A673 (cell line): ENCODE data around the gene KPNB1. TPM values are rescaled to one million over a fixed set of nuclear protein-coding genes. Genes with fewer than 3 reads are reported as not detected.

ENCODE experiments used
- BruUV-seq: library from RNA; stranded (reverse); fragments of 400-500 nt; replicated peaks from 2 replicates; lab custom pipeline; 2021; lab: Mats Ljungman, UMichigan
- CTCF ChIA-PET: fragments of 300-600 bp; sonication (Branson Sonifier 250); formaldehyde crosslinking; loops from one replicate; lab custom pipeline; 2022; ENCODE audit warnings: antibody characterized with exemption; lab: Charles Lee
- POLR2A ChIA-PET: fragments of 300-600 bp; sonication (Branson Sonifier 250); formaldehyde crosslinking; loops from one replicate; lab custom pipeline; 2022; ENCODE audit warnings: antibody characterized with exemption; ENCODE audit not compliant: low non-redundant PET; lab: Charles Lee
- DNase-seq: peaks from one replicate; pipeline ENCODE4 v3.0.0-alpha.2; 2015; ENCODE audit warnings: low spot score
- H3K27ac ChIP-seq: fragments of 200-600 bp; sonication (generic); 2 replicates; pipeline ENCODE4 v1.5.1; 2016; ENCODE audit warnings: mixed run types, low read depth, mild to moderate bottlenecking, mixed read lengths, antibody characterized with exemption, low read length; ENCODE audit not compliant: poor library complexity, severe bottlenecking
- H3K27me3 ChIP-seq: fragments of 200-600 bp; sonication (generic); replicated peaks from 2 replicates; pipeline ENCODE4 v1.6.1; 2017; ENCODE audit warnings: mixed run types, low read depth, mild to moderate bottlenecking, mixed read lengths, antibody characterized with exemption, low read length; ENCODE audit not compliant: insufficient read depth, poor library complexity
- H3K36me3 ChIP-seq: fragments of 200-600 bp; sonication (generic); 2 replicates; pipeline ENCODE4 v1.6.1; 2016; ENCODE audit warnings: mixed run types, mild to moderate bottlenecking, mixed read lengths, antibody characterized with exemption, low read length; ENCODE audit not compliant: insufficient read depth, poor library complexity, severe bottlenecking
- H3K4me1 ChIP-seq: fragments of 200-600 bp; sonication (generic); 2 replicates; pipeline ENCODE4 v1.6.1; 2017; ENCODE audit warnings: mixed run types, mild to moderate bottlenecking, mixed read lengths, antibody characterized with exemption, low read length; ENCODE audit not compliant: insufficient read depth, poor library complexity, severe bottlenecking
- H3K4me3 ChIP-seq: fragments of 200-600 bp; sonication (generic); 2 replicates; pipeline ENCODE4 v1.5.1; 2016; ENCODE audit warnings: low read depth, mixed run types, mild to moderate bottlenecking, mixed read lengths, low read length; ENCODE audit not compliant: poor library complexity, severe bottlenecking
- H3K9me3 ChIP-seq: fragments of 200-600 bp; sonication (generic); 2 replicates; pipeline ENCODE4 v1.6.1; 2016; ENCODE audit warnings: mixed run types, low read depth, mild to moderate bottlenecking, mixed read lengths, antibody characterized with exemption, low read length; ENCODE audit not compliant: poor library complexity, severe bottlenecking
- EZH2 ChIP-seq: fragments of 200-600 bp; sonication (generic); IDR thresholded peaks from 2 replicates; pipeline ENCODE4 v1.6.1; 2017; ENCODE audit warnings: borderline replicate concordance, low read depth, mild to moderate bottlenecking, mixed read lengths, antibody characterized with exemption, low read length; ENCODE audit not compliant: poor library complexity, severe bottlenecking
- intact Hi-C: fragments of 100-400 bp; cut with micrococcal nuclease; formaldehyde crosslinking; loops from one replicate; pipeline ENCODE4 v1.10.0; 2022; ENCODE audit not compliant: unreplicated experiment
- total RNA-seq: library from RNA; stranded (reverse); gene quantifications from 2 replicates; pipeline ENCODE4 v1.2.3, GENCODE V29; 2021
- TF ChIP-seq, protein P1 (sequence below): fragments of 300-800, 200-600 bp; sonication (generic); conservative IDR thresholded peaks from 2 replicates; pipeline ENCODE4 v1.5.1; 2017; ENCODE audit warnings: low read depth, mild to moderate bottlenecking, antibody characterized with exemption, low read length, moderate library complexity, mixed read lengths

KPNB1 gene
- total RNA-seq, 1 experiment from 2014 or later = 429 TPM

DNA sequence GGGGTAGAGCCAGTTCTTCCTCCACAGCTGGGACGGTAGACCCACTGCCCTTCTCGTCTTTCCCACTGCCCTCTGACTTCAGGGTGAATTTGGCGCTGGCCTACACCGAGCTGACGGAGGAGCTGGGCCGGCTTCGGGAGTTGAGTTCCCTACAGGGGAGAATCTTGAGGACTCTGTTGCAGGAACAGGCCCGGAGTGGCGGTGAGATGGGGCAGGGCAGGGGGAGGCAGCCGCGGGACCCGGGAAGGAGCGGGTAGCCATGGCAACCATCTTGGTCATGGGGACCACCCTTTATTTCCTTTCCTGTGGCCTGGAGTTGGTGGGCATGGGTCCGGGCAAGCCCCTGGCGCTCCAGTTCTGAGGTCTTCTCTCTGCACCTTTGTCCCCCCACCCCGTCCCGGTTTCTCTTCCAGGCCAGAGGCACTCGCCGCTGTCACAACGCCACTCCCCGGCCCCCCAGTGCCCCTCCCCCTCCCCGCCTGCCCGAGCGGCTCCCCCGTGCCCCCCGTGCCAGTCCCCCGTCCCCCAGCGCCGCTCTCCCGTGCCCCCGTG, 58.7 kb downstream of the KPNB1 start:
- Histone ChIP-seq H3K9me3 (no peaks in the 10 kb centered on the region), H3K4me1 (peaks cover 10% of the 10 kb centered on the region), H3K27ac (no peak overlapping the region), H3K36me3 (no peaks in the 10 kb centered on the region), H3K4me3 (no peak overlapping the region), H3K27me3 (no peaks in the 10 kb centered on the region)
- DNase-seq = no peak
- BruUV-seq = no TSS peak
- ChIA-PET CTCF (no interaction called here), POLR2A (no interaction called here)
- TF ChIP-seq EZH2 = no peak
- TF ChIP-seq, protein P1, sequence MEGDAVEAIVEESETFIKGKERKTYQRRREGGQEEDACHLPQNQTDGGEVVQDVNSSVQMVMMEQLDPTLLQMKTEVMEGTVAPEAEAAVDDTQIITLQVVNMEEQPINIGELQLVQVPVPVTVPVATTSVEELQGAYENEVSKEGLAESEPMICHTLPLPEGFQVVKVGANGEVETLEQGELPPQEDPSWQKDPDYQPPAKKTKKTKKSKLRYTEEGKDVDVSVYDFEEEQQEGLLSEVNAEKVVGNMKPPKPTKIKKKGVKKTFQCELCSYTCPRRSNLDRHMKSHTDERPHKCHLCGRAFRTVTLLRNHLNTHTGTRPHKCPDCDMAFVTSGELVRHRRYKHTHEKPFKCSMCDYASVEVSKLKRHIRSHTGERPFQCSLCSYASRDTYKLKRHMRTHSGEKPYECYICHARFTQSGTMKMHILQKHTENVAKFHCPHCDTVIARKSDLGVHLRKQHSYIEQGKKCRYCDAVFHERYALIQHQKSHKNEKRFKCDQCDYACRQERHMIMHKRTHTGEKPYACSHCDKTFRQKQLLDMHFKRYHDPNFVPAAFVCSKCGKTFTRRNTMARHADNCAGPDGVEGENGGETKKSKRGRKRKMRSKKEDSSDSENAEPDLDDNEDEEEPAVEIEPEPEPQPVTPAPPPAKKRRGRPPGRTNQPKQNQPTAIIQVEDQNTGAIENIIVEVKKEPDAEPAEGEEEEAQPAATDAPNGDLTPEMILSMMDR = no peak
- intact Hi-C loops = no loop called here

DNA sequence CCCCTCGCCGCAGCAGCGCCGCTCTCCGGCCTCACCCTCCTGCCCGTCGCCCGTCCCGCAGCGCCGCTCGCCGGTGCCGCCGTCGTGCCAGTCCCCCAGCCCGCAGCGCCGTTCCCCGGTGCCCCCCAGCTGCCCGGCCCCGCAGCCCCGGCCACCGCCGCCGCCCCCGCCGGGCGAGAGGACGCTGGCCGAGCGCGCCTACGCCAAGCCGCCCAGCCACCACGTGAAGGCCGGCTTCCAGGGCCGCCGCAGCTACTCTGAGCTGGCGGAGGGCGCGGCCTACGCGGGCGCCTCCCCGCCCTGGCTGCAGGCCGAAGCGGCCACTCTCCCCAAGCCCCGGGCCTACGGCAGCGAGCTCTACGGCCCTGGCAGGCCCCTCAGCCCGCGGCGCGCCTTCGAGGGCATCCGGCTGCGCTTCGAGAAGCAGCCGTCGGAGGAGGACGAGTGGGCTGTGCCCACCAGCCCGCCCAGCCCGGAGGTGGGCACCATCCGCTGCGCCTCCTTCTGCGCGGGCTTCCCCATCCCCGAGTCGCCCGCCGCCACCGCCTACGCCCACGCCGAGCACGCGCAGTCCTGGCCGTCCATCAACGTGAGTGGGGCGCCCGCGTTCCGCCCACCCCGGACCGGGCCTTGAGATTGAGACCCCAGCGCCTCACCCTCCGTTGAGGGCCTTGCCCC, 59.3 kb downstream of the KPNB1 start:
- no peaks in the 10 kb centered on the region for H3K9me3 ChIP-seq
- POLR2A ChIA-PET = no interaction called here
- H3K4me1 ChIP-seq = peaks cover 10% of the 10 kb centered on the region
- CTCF ChIA-PET = no interaction called here
- no peaks in the 10 kb centered on the region for H3K36me3 ChIP-seq
- no peak overlapping the region for H3K27ac ChIP-seq
- TF ChIP-seq, protein P1 = no peak
- no peak for TF ChIP-seq EZH2
- BruUV-seq = no TSS peak
- intact Hi-C loops = no loop called here
- DNase-seq = no peak
- no peak overlapping the region for H3K4me3 ChIP-seq
- H3K27me3 ChIP-seq = no peaks in the 10 kb centered on the region

DNA sequence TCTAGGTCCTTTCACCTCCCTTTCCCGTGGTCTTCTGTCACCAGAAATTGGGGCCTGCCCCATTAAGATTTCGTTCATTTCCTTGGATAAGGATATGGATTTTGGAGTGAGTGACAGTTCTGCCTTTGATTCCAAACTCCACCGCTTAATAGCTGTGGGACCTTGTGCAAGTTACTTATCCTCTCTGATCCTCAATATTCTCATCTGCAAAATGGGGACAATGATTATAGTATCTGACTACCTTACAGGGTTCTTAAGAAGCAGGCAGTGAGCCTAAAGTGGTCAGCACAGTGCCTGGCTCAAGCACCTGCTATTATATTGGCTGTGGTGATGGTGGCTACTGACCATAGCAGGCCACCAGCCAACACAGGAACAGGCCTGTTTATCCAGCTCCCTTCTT, 59.9 kb downstream of the KPNB1 start:
- peaks cover 10% of the 10 kb centered on the region for H3K4me1 ChIP-seq
- CTCF ChIA-PET = no interaction called here

More for the DNA sequence above, 59.9 kb downstream of the KPNB1 start:
- no peak overlapping the region for H3K27ac ChIP-seq
- POLR2A ChIA-PET = no interaction called here
- no peak for DNase-seq
- BruUV-seq = no TSS peak
- intact Hi-C loops = no loop called here
- H3K4me3 ChIP-seq = no peak overlapping the region
- no peaks in the 10 kb centered on the region for H3K36me3 ChIP-seq
- H3K9me3 ChIP-seq = no peaks in the 10 kb centered on the region
- H3K27me3 ChIP-seq = no peaks in the 10 kb centered on the region
- TF ChIP-seq, protein P1 = no peak
- TF ChIP-seq EZH2 = no peak
